ENCODE data around the gene SACM1L. TPM values are rescaled to one million over a fixed set of nuclear protein-coding genes. Genes with fewer than 3 reads are reported as not detected.

The SACM1L gene
- total and polyA plus RNA-seq, 4 donors = 12.2 to 35.5 (median 20.5) TPM

DNA sequence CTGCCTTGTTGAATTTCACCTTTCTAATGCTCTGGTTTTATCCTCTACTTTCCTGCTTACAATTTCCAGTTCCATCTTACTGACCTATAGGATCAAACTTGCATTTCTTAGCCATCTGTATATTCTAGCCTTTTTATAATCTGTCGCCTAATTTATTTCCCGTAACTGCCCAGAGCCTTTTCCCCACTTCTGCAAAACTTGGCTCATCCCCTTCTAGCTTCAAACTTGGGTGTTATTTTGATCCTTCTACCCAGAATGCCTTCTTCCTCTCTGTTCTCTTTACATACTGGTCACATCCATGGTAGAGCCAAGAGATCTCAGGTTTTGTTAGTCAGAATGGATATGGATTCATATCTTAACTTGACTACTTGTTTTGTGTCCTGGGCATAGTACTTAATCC lies 2.6 kb downstream of the SACM1L start:
- 90% methylated on average over 2 of the region's 2 CpGs for WGBS
- DNase-seq (ENCODE audit: low spot score) = no peak
- Histone ChIP-seq H3K9me3 (ENCODE audit: control insufficient read depth in 4 of 4, low read length in 3 of 4) (no peaks in the 10 kb centered on the region), H3K9ac (ENCODE audit: low read depth in 1 of 2, low read length in 2 of 2) (no peak overlapping the region), H3K4me1 (ENCODE audit: control insufficient read depth in 4 of 4, insufficient read depth in 4 of 4, low read length in 3 of 4) (peaks cover 0 to 47% (median 21%) of the 10 kb centered on the region in 4 donors), H3K4me3 (ENCODE audit: low read depth in 1 of 3, low read length in 3 of 3) (no peak overlapping the region), H3K27me3 (ENCODE audit: control insufficient read depth in 4 of 4, insufficient read depth in 4 of 4, low read length in 3 of 4) (no peaks in the 10 kb centered on the region), H3K27ac (ENCODE audit: low read depth in 1 of 2, low read length in 2 of 2) (no peak overlapping the region), H3K36me3 (ENCODE audit: control insufficient read depth in 4 of 4, insufficient read depth in 3 of 4, low read depth in 1 of 4, low read length in 3 of 4) (no peaks in the 10 kb centered on the region)
- TF ChIP-seq FOXA1 (IDR thresholded peaks at IDR 0.05) = no peak
- TF ChIP-seq, protein P1, sequence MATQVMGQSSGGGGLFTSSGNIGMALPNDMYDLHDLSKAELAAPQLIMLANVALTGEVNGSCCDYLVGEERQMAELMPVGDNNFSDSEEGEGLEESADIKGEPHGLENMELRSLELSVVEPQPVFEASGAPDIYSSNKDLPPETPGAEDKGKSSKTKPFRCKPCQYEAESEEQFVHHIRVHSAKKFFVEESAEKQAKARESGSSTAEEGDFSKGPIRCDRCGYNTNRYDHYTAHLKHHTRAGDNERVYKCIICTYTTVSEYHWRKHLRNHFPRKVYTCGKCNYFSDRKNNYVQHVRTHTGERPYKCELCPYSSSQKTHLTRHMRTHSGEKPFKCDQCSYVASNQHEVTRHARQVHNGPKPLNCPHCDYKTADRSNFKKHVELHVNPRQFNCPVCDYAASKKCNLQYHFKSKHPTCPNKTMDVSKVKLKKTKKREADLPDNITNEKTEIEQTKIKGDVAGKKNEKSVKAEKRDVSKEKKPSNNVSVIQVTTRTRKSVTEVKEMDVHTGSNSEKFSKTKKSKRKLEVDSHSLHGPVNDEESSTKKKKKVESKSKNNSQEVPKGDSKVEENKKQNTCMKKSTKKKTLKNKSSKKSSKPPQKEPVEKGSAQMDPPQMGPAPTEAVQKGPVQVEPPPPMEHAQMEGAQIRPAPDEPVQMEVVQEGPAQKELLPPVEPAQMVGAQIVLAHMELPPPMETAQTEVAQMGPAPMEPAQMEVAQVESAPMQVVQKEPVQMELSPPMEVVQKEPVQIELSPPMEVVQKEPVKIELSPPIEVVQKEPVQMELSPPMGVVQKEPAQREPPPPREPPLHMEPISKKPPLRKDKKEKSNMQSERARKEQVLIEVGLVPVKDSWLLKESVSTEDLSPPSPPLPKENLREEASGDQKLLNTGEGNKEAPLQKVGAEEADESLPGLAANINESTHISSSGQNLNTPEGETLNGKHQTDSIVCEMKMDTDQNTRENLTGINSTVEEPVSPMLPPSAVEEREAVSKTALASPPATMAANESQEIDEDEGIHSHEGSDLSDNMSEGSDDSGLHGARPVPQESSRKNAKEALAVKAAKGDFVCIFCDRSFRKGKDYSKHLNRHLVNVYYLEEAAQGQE (IDR thresholded peaks at IDR 0.05) = no peak
- TF ChIP-seq, protein P2, sequence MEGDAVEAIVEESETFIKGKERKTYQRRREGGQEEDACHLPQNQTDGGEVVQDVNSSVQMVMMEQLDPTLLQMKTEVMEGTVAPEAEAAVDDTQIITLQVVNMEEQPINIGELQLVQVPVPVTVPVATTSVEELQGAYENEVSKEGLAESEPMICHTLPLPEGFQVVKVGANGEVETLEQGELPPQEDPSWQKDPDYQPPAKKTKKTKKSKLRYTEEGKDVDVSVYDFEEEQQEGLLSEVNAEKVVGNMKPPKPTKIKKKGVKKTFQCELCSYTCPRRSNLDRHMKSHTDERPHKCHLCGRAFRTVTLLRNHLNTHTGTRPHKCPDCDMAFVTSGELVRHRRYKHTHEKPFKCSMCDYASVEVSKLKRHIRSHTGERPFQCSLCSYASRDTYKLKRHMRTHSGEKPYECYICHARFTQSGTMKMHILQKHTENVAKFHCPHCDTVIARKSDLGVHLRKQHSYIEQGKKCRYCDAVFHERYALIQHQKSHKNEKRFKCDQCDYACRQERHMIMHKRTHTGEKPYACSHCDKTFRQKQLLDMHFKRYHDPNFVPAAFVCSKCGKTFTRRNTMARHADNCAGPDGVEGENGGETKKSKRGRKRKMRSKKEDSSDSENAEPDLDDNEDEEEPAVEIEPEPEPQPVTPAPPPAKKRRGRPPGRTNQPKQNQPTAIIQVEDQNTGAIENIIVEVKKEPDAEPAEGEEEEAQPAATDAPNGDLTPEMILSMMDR (IDR thresholded peaks at IDR 0.05; ENCODE audit: low read depth, low read length, missing input control) = no peak
- TF ChIP-seq HNF4A (conservative IDR thresholded peaks at IDR 0.05) = no peak
- no peak for TF ChIP-seq YY1 (IDR thresholded peaks at IDR 0.05)
- TF ChIP-seq JUND (IDR thresholded peaks at IDR 0.05) = no peak
- no peak for TF ChIP-seq EGR1 (IDR thresholded peaks at IDR 0.05; ENCODE audit: low read depth in 2 of 2)
- TF ChIP-seq, protein P3, sequence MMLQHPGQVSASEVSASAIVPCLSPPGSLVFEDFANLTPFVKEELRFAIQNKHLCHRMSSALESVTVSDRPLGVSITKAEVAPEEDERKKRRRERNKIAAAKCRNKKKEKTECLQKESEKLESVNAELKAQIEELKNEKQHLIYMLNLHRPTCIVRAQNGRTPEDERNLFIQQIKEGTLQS (IDR thresholded peaks at IDR 0.05) = no peak
- no peak for TF ChIP-seq GABPA (IDR thresholded peaks at IDR 0.05 in 1 of 2, conservative IDR thresholded peaks at IDR 0.05 in 1 of 2)
- no peak for TF ChIP-seq NR2F2 (IDR thresholded peaks at IDR 0.05)
- TF ChIP-seq SP1 (IDR thresholded peaks at IDR 0.05) = no peak
- TF ChIP-seq RXRA (IDR thresholded peaks at IDR 0.05) = no peak
- TF ChIP-seq, protein P4, sequence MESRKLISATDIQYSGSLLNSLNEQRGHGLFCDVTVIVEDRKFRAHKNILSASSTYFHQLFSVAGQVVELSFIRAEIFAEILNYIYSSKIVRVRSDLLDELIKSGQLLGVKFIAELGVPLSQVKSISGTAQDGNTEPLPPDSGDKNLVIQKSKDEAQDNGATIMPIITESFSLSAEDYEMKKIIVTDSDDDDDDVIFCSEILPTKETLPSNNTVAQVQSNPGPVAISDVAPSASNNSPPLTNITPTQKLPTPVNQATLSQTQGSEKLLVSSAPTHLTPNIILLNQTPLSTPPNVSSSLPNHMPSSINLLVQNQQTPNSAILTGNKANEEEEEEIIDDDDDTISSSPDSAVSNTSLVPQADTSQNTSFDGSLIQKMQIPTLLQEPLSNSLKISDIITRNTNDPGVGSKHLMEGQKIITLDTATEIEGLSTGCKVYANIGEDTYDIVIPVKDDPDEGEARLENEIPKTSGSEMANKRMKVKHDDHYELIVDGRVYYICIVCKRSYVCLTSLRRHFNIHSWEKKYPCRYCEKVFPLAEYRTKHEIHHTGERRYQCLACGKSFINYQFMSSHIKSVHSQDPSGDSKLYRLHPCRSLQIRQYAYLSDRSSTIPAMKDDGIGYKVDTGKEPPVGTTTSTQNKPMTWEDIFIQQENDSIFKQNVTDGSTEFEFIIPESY (IDR thresholded peaks at IDR 0.05) = no peak
- TF ChIP-seq HNF4G (IDR thresholded peaks at IDR 0.05) = no peak
- no peak for TF ChIP-seq FOXA2 (IDR thresholded peaks at IDR 0.05)
- TF ChIP-seq RAD21 (IDR thresholded peaks at IDR 0.05) = no peak

DNA sequence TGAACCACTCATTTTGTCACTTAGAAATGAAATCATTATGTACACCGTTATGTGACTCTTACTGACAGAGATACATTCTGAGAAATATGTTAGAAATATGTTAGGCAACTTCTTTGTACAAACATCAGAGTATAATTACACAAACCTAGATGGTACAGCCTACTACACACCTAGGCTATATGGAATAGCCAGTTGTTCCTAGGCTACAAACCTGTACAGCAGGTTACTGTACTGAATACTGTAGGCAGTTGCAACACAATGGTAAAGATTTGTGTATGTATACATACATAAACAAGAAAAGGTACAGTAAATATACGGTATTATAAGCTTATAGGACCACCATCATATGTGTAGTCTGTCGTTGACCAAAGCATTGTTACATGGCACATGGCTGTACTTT lies 3.7 kb downstream of the SACM1L start:
- Histone ChIP-seq H3K27ac (ENCODE audit: low read depth in 1 of 2, low read length in 2 of 2) (no peak overlapping the region), H3K27me3 (ENCODE audit: control insufficient read depth in 4 of 4, insufficient read depth in 4 of 4, low read length in 3 of 4) (no peaks in the 10 kb centered on the region), H3K36me3 (ENCODE audit: control insufficient read depth in 4 of 4, insufficient read depth in 3 of 4, low read depth in 1 of 4, low read length in 3 of 4) (no peaks in the 10 kb centered on the region), H3K4me3 (ENCODE audit: low read depth in 1 of 3, low read length in 3 of 3) (no peak overlapping the region), H3K9ac (ENCODE audit: low read depth in 1 of 2, low read length in 2 of 2) (no peak overlapping the region), H3K9me3 (ENCODE audit: control insufficient read depth in 4 of 4, low read length in 3 of 4) (no peaks in the 10 kb centered on the region), H3K4me1 (ENCODE audit: control insufficient read depth in 4 of 4, insufficient read depth in 4 of 4, low read length in 3 of 4) (peaks cover 0 to 47% (median 21%) of the 10 kb centered on the region in 4 donors)
- DNase-seq (ENCODE audit: low spot score) = no peak
- TF ChIP-seq EGR1 (IDR thresholded peaks at IDR 0.05; ENCODE audit: low read depth in 2 of 2) = no peak
- TF ChIP-seq NR2F2 (IDR thresholded peaks at IDR 0.05) = no peak
- TF ChIP-seq, protein P5, sequence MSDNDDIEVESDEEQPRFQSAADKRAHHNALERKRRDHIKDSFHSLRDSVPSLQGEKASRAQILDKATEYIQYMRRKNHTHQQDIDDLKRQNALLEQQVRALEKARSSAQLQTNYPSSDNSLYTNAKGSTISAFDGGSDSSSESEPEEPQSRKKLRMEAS (IDR thresholded peaks at IDR 0.05) = no peak
- 93% methylated on average over 3 of the region's 3 CpGs for WGBS

Measured in liver (tissue), 9 donors.